HEK293 (cell line): ENCODE measurements around the gene ELF3.
A peak's percentile ranks its signal among the peaks of the same experiment; 100 is the strongest.

Source experiments
- CTCF ChIA-PET: fragments of 350-600 bp; formaldehyde crosslinking; extraction: SDS; loops from one replicate; lab custom pipeline; 2021; ENCODE audit warnings: antibody characterized with exemption; lab: Yijun Ruan, JAX
- POLR2A ChIA-PET: fragments of 300-600 bp; formaldehyde crosslinking; extraction: SDS; loops from one replicate; lab custom pipeline; 2020; ENCODE audit warnings: antibody characterized with exemption, inconsistent platforms; lab: Yijun Ruan, JAX
- H3K27ac ChIP-seq: fragments of 200-500 bp; sonication (Bioruptor generic); 2 replicates; pipeline ENCODE4 v1.5.1; 2014; ENCODE audit warnings: low read depth, low read length, control low read depth, inconsistent platforms; ENCODE audit errors: extremely low read depth
- H3K36me3 ChIP-seq, 2 experiments: fragments of 200-500 bp in 1 of 2; sonication (Bioruptor generic) in 1 of 2; 1 replicate in 1 of 2; 2 replicates in 1 of 2; pipeline ENCODE4 v1.5.1; 2014 to 2017; ENCODE audit warnings: inconsistent platforms in 2 of 2, low read length in 2 of 2; ENCODE audit not compliant: control insufficient read depth in 2 of 2, insufficient read depth in 1 of 2
- H3K4me1 ChIP-seq: fragments of 200-500 bp; sonication (Bioruptor generic); 2 replicates; pipeline ENCODE4 v1.5.1; 2014; ENCODE audit warnings: mild to moderate bottlenecking, low read length, inconsistent platforms; ENCODE audit not compliant: control insufficient read depth, insufficient read depth
- H3K4me3 ChIP-seq: 2 replicates; pipeline ENCODE4 v1.5.1; 2011; ENCODE audit warnings: low read depth, mild to moderate bottlenecking, control low read depth, low read length, moderate library complexity
- H3K9me3 ChIP-seq: fragments of 200-500 bp; sonication (Bioruptor generic); 2 replicates; pipeline ENCODE4 v1.5.1; 2014; ENCODE audit warnings: low read depth, low read length, inconsistent platforms; ENCODE audit not compliant: control insufficient read depth, insufficient read depth
- BCL11A ChIP-seq: fragments of 450-650 bp; formaldehyde crosslinking; IDR thresholded peaks from 2 replicates; pipeline ENCODE4 v1.5.1; 2016; ENCODE audit warnings: low read depth, missing biosample characterization, missing genetic modification characterization
- BCL11B ChIP-seq: fragments of 450-650 bp; formaldehyde crosslinking; IDR thresholded peaks from 2 replicates; pipeline ENCODE4 v1.5.1; 2016; ENCODE audit warnings: low read depth, missing biosample characterization, missing genetic modification characterization
- GLIS1 ChIP-seq: fragments of 450-650 bp; formaldehyde crosslinking; IDR thresholded peaks from 2 replicates; pipeline ENCODE4 v1.5.1; 2016; ENCODE audit warnings: missing biosample characterization, missing genetic modification characterization
- GLIS2 ChIP-seq: fragments of 450-650 bp; formaldehyde crosslinking; IDR thresholded peaks from 2 replicates; pipeline ENCODE4 v1.5.1; 2016; ENCODE audit warnings: missing biosample characterization, missing genetic modification characterization
- KLF1 ChIP-seq: fragments of 450-650 bp; formaldehyde crosslinking; IDR thresholded peaks from 2 replicates; pipeline ENCODE4 v1.5.1; 2016; ENCODE audit warnings: missing biosample characterization, missing genetic modification characterization
- KLF16 ChIP-seq: fragments of 450-650 bp; formaldehyde crosslinking; IDR thresholded peaks from 2 replicates; pipeline ENCODE4 v1.5.1; 2017; ENCODE audit warnings: missing biosample characterization, missing genetic modification characterization
- OSR2 ChIP-seq: fragments of 450-650 bp; formaldehyde crosslinking; IDR thresholded peaks from 2 replicates; pipeline ENCODE4 v1.5.1; 2016; ENCODE audit warnings: missing biosample characterization, missing genetic modification characterization
- SP7 ChIP-seq: fragments of 450-650 bp; formaldehyde crosslinking; IDR thresholded peaks from 2 replicates; pipeline ENCODE4 v1.5.1; 2016; ENCODE audit warnings: missing biosample characterization, missing genetic modification characterization
- YY1 ChIP-seq: fragments of 450-650 bp; formaldehyde crosslinking; IDR thresholded peaks from 2 replicates; pipeline ENCODE4 v1.5.1; 2018; ENCODE audit warnings: missing biosample characterization, missing genetic modification characterization
- YY2 ChIP-seq: fragments of 450-650 bp; formaldehyde crosslinking; IDR thresholded peaks from 2 replicates; pipeline ENCODE4 v1.5.1; 2016; ENCODE audit warnings: missing biosample characterization, missing genetic modification characterization
- ZBTB7A ChIP-seq: fragments of 450-650 bp; formaldehyde crosslinking; IDR thresholded peaks from 2 replicates; pipeline ENCODE4 v1.5.1; 2016; ENCODE audit warnings: low read depth, missing biosample characterization, missing genetic modification characterization
- ZFHX2 ChIP-seq: fragments of 450-650 bp; formaldehyde crosslinking; conservative IDR thresholded peaks from 2 replicates; pipeline ENCODE4 v1.5.1; 2016; ENCODE audit warnings: missing biosample characterization, missing genetic modification characterization
- ZNF202 ChIP-seq: fragments of 450-650 bp; formaldehyde crosslinking; IDR thresholded peaks from 2 replicates; pipeline ENCODE4 v1.5.1; 2016; ENCODE audit warnings: missing biosample characterization, missing genetic modification characterization, borderline replicate concordance
- ZNF302 ChIP-seq: fragments of 450-650 bp; formaldehyde crosslinking; IDR thresholded peaks from 2 replicates; pipeline ENCODE4 v1.5.1; 2016; ENCODE audit warnings: missing biosample characterization, missing genetic modification characterization, low read depth
- ZNF394 ChIP-seq: fragments of 450-650 bp; formaldehyde crosslinking; IDR thresholded peaks from 2 replicates; pipeline ENCODE4 v1.5.1; 2016; ENCODE audit warnings: missing biosample characterization, missing genetic modification characterization, mild to moderate bottlenecking, moderate library complexity, borderline replicate concordance
- ZNF549 ChIP-seq: fragments of 450-650 bp; IDR thresholded peaks from 2 replicates; pipeline ENCODE4 v1.5.1; 2018; ENCODE audit warnings: missing biosample characterization, missing genetic modification characterization, mild to moderate bottlenecking, inconsistent platforms, moderate library complexity
- ZNF610 ChIP-seq: fragments of 450-650 bp; formaldehyde crosslinking; IDR thresholded peaks from 2 replicates; pipeline ENCODE4 v1.5.1; 2016; ENCODE audit warnings: missing biosample characterization, missing genetic modification characterization, borderline replicate concordance
- ZNF621 ChIP-seq: fragments of 450-650 bp; formaldehyde crosslinking; IDR thresholded peaks from 2 replicates; pipeline ENCODE4 v1.5.1; 2017; ENCODE audit warnings: missing biosample characterization, missing genetic modification characterization
- ZNF654 ChIP-seq: fragments of 450-650 bp; formaldehyde crosslinking; IDR thresholded peaks from 2 replicates; pipeline ENCODE4 v1.5.1; 2016; ENCODE audit warnings: low read depth, missing biosample characterization, missing genetic modification characterization
- ZSCAN16 ChIP-seq: fragments of 450-650 bp; formaldehyde crosslinking; IDR thresholded peaks from 2 replicates; pipeline ENCODE4 v1.5.1; 2016; ENCODE audit warnings: missing biosample characterization, missing genetic modification characterization
- ZSCAN23 ChIP-seq: fragments of 450-650 bp; formaldehyde crosslinking; IDR thresholded peaks from 2 replicates; pipeline ENCODE4 v1.5.1; 2016; ENCODE audit warnings: missing biosample characterization, missing genetic modification characterization
- ZXDB ChIP-seq: fragments of 450-650 bp; formaldehyde crosslinking; IDR thresholded peaks from 2 replicates; pipeline ENCODE4 v1.5.1; 2016; ENCODE audit warnings: missing biosample characterization, missing genetic modification characterization
- TF ChIP-seq, protein P1 (sequence below): fragments of 450-650 bp; formaldehyde crosslinking; IDR thresholded peaks from 2 replicates; pipeline ENCODE4 v1.5.1; 2016; ENCODE audit warnings: missing biosample characterization, missing genetic modification characterization
- TF ChIP-seq, protein P2 (sequence below): fragments of 450-650 bp; formaldehyde crosslinking; IDR thresholded peaks from 2 replicates; pipeline ENCODE4 v1.5.1; 2016; ENCODE audit warnings: missing biosample characterization, missing genetic modification characterization
- TF ChIP-seq, protein P3 (sequence below): fragments of 450-650 bp; formaldehyde crosslinking; IDR thresholded peaks from 2 replicates; pipeline ENCODE4 v1.5.1; 2016; ENCODE audit warnings: missing biosample characterization, missing genetic modification characterization
- TF ChIP-seq, protein P4 (sequence below): fragments of 450-650 bp; formaldehyde crosslinking; IDR thresholded peaks from 2 replicates; pipeline ENCODE4 v1.5.1; 2016; ENCODE audit warnings: missing biosample characterization, missing genetic modification characterization

ELF3 gene

DNA sequence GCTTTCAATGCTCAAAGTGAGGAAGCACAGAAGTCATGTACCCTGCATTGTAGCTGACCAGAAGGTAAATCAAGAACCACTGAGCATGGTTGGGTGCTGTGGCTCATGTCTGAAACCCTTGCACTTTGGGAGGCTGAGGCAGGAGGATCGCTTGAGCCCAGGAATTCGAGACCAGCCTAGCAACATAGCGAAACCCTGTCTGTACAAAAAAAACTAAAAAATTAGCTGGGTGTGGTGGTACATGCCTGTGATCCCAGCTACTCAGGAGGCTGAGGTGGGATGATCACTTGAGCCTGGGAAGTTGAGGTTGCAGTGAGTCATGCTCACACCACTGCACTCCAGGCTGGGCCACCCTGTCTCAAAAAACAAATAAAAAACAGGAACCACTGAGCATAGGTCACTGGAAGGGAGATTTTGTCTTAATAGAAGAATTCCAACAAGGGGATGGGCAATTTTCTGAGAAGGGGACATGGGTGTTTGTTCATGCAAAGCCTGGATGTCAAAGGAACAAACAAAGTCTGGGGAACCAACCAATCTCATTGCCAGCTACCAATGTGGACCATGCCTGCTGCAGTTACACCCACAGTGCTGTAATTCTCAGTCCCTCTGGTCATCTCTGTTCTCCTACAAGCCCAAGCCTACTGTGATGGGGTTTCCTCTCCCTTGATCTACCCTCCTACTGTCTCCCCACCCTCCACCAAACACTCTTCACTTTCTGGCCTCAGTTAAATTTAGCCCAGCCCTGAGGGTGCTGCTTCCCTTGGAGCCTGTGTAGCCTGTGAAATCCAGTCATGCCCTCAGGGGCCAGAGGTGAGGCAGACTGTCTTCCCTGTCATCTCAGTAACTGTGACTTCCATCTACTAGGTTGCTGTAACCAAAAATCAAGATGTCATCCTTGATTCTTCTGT, 47.9 kb downstream of the ELF3 start:
- H3K9me3 ChIP-seq: no peaks in the 10 kb centered on the region
- CTCF ChIA-PET: interaction anchor here (0.6 to 2.1 kb wide), 2 partner anchors 10 to 32 kb away, joined by 4 read pairs; no protein-coding TSS in a partner anchor
- POLR2A ChIA-PET: interaction anchor here (1.3 kb wide), 1 partner anchor 23 kb away, joined by 7 read pairs; no protein-coding TSS in a partner anchor
- H3K4me3 ChIP-seq: no peak overlapping the region
- H3K27ac ChIP-seq: no peak overlapping the region
- TF ChIP-seq ZNF654 (tag by site-specific recombination): no peak
- TF ChIP-seq ZNF394: 0 out of 2 replicates have a peak, but pooled peaks have one; percentile 35
- TF ChIP-seq ZNF549 (tag by site-specific recombination): no peak
- TF ChIP-seq ZSCAN23: 0 out of 2 replicates have a peak, but pooled peaks have one; percentile 21
- TF ChIP-seq YY1 (tag by site-specific recombination): no peak
- TF ChIP-seq GLIS1 (tag by site-specific recombination): peak; percentile 48; the same call in 1 of the 2 replicates
- TF ChIP-seq, protein P1, sequence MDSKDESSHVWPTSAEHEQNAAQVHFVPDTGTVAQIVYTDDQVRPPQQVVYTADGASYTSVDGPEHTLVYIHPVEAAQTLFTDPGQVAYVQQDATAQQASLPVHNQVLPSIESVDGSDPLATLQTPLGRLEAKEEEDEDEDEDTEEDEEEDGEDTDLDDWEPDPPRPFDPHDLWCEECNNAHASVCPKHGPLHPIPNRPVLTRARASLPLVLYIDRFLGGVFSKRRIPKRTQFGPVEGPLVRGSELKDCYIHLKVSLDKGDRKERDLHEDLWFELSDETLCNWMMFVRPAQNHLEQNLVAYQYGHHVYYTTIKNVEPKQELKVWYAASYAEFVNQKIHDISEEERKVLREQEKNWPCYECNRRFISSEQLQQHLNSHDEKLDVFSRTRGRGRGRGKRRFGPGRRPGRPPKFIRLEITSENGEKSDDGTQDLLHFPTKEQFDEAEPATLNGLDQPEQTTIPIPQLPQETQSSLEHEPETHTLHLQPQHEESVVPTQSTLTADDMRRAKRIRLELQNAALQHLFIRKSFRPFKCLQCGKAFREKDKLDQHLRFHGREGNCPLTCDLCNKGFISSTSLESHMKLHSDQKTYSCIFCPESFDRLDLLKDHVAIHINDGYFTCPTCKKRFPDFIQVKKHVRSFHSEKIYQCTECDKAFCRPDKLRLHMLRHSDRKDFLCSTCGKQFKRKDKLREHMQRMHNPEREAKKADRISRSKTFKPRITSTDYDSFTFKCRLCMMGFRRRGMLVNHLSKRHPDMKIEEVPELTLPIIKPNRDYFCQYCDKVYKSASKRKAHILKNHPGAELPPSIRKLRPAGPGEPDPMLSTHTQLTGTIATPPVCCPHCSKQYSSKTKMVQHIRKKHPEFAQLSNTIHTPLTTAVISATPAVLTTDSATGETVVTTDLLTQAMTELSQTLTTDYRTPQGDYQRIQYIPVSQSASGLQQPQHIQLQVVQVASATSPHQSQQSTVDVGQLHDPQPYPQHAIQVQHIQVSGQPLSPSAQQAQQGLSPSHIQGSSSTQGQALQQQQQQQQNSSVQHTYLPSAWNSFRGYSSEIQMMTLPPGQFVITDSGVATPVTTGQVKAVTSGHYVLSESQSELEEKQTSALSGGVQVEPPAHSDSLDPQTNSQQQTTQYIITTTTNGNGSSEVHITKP (tag by site-specific recombination): 0 out of 2 replicates have a peak, but pooled peaks have one; percentile 51
- 0 out of 2 replicates have a peak, but pooled peaks have one; percentile 48 for TF ChIP-seq OSR2 (tag by site-specific recombination)
- TF ChIP-seq ZBTB7A: 0 out of 2 replicates have a peak, but pooled peaks have one; percentile 27
- peak; percentile 85 for TF ChIP-seq KLF1 (tag by site-specific recombination)
- 0 out of 2 replicates have a peak, but pooled peaks have one; percentile 13 for TF ChIP-seq GLIS2
- TF ChIP-seq SP7: 0 out of 2 replicates have a peak, but pooled peaks have one; percentile 9
- TF ChIP-seq, protein P2, sequence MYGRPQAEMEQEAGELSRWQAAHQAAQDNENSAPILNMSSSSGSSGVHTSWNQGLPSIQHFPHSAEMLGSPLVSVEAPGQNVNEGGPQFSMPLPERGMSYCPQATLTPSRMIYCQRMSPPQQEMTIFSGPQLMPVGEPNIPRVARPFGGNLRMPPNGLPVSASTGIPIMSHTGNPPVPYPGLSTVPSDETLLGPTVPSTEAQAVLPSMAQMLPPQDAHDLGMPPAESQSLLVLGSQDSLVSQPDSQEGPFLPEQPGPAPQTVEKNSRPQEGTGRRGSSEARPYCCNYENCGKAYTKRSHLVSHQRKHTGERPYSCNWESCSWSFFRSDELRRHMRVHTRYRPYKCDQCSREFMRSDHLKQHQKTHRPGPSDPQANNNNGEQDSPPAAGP (tag by site-specific recombination): peak; percentile 54
- no peak for TF ChIP-seq KLF16 (tag by site-specific recombination)
- no peak for TF ChIP-seq BCL11B (tag by site-specific recombination)
- TF ChIP-seq ZNF621 (tag by site-specific recombination): no peak
- TF ChIP-seq ZFHX2: peak; percentile 55; the same call in 1 of the 2 replicates
- no peak for TF ChIP-seq ZNF302
- TF ChIP-seq, all 188 proteins: peak for 11
- Histone ChIP-seq H3K36me3 (no peaks in the 10 kb centered on the region), H3K4me1 (peaks cover 7% of the 10 kb centered on the region; the same call in 1 of the 2 replicates)

DNA sequence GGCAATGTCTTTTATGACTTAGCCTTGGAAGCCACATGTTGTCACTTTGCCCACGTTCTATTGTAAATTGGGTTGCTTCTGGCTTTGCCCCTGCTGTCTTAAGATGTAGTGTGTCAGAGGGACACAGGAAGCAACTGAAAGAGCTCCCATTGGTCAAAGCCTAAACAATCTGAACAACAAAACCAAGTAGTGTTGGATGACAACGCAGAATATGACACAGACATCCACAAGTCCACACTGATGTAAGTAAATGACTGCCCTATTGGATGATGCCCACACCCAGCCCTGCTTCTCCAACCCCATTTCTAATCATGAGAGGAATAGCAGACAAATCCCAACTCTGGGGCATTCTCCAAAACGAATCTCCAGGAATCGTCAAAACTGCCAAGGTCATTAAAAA, 50.7 kb downstream of the ELF3 start:
- TF ChIP-seq, protein P3, sequence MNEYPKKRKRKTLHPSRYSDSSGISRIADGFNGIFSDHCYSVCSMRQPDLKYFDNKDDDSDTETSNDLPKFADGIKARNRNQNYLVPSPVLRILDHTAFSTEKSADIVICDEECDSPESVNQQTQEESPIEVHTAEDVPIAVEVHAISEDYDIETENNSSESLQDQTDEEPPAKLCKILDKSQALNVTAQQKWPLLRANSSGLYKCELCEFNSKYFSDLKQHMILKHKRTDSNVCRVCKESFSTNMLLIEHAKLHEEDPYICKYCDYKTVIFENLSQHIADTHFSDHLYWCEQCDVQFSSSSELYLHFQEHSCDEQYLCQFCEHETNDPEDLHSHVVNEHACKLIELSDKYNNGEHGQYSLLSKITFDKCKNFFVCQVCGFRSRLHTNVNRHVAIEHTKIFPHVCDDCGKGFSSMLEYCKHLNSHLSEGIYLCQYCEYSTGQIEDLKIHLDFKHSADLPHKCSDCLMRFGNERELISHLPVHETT (tag by site-specific recombination): no peak
- TF ChIP-seq YY2 (tag by site-specific recombination) (no peak), ZXDB (tag by site-specific recombination) (no peak), ZNF610 (tag by site-specific recombination) (no peak), ZSCAN16 (tag by site-specific recombination) (no peak), ZNF202 (no peak), BCL11A (tag by site-specific recombination) (no peak)
- TF ChIP-seq, protein P4, sequence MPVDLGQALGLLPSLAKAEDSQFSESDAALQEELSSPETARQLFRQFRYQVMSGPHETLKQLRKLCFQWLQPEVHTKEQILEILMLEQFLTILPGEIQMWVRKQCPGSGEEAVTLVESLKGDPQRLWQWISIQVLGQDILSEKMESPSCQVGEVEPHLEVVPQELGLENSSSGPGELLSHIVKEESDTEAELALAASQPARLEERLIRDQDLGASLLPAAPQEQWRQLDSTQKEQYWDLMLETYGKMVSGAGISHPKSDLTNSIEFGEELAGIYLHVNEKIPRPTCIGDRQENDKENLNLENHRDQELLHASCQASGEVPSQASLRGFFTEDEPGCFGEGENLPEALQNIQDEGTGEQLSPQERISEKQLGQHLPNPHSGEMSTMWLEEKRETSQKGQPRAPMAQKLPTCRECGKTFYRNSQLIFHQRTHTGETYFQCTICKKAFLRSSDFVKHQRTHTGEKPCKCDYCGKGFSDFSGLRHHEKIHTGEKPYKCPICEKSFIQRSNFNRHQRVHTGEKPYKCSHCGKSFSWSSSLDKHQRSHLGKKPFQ (tag by site-specific recombination): no peak
- ChIA-PET CTCF (interaction anchor here (1.1 to 1.6 kb wide), 2 partner anchors 52 to 75 kb away, joined by 3 to 4 read pairs; no protein-coding TSS in a partner anchor), POLR2A (interaction anchor here (0.7 kb wide), 1 partner anchor 17 kb away, joined by 3 read pairs; no protein-coding TSS in a partner anchor)
- Histone ChIP-seq H3K36me3 (no peaks in the 10 kb centered on the region), H3K27ac (no peak overlapping the region), H3K4me1 (peaks cover 10% of the 10 kb centered on the region; the same call in 1 of the 2 replicates), H3K9me3 (no peaks in the 10 kb centered on the region), H3K4me3 (no peak overlapping the region)
